HCEC 1CT (cell line): ENCODE measurements around the gene HYAL1.
"Not testable (repeated sequence)": the region's sequence is repeated elsewhere in the genome, so short reads cannot be mapped to it uniquely, and the experiment has no call there.

Experiments
- DNase-seq: peaks from one replicate; pipeline ENCODE4 v3.0.0-alpha.2; 2017

HYAL1 gene

DNA sequence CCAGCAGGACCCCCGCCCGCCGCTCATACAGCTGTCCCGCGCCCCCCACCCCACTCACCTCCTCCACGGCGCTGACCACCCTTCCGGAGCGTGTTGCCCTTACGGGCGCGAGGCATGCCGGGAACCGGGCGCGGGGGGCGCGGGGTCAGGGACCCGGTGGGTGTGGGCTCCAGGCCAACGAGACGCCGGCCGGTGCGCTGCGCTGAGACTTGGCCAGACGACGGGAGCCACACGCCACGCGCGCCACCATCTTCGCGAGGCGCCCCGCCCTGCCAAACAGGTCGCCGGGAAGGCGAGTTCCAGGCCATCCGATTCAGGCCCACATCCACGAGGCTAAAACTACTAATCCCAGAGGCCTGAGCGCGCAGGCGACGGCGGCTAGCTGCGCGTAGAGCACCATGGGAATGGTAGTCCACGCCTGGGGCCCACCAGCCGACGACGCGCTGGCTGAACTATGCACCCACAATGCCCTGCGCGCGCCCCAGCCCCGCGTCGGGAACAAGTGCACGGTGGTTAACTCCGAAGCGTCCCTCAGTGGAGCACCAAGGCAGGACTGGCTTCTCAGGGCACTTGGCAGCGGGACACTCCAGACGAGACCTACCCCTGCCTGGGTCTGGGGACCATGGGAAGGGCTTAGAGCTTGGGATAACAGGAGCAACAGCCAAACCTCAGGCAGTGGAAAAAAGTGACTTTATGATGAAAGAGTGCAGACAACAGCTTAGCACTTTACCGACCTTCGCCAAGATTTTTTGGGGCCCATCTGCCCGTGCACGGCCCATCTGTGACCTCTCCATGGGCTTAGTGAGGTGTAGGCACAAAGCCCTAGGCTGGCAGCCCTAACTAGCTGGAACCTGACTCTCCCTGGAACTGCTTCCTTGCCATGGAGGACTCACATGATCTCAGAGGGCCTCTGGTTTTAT lies 11.0 kb downstream of the HYAL1 start, which contains the start of gene IFRD2:
IFRD2 (minus strand) TSS at position 271 of the 920 bp plus-strand sequence; CDS start at position 116, 155 bp downstream.
- peak; percentile 99 for DNase-seq

DNA sequence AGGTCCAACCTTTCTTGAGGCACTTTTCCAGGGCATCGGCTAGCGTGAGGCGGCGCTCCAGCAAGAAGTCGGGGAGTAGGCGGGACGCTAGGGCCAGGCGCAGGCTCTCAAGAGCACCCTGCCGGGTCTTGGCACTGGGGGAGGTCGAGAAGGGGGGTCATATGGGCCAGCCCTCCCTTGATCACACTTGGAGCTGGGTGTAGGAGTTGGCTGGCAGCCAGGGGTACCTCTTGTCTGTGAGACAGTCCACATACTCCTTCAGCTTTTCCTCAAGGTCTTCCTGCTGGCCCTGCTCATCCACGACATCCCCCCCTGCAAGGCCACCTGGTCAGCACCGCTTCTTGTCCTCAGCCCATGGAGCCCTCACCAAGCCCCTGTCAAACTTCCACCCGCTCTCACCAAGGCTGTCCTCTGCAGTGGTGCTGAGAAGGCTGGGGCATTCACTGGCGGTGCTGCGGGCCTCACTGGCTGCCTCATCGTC lies 13.2 kb downstream of the HYAL1 start:
- no peak for DNase-seq

DNA sequence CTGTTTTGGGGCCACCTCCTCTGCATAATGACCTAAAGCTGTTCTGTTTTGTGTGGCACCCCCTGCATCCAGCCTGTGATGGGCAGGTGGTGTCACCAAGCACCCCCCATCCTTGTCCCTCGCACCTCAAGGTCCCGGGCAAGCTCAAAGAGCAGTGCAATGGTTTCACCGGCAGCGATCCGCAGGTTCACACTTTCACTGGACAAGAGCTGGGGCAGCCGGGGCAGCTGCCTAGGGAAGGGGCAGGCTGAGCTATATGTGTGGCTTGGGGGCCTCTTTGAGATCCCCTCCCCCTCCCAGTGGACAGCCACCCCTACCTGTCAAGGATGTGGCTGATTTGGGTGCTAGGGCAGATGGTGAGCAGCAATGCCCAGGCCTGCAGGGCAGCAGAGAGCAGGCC lies 14.2 kb downstream of the HYAL1 start:
- DNase-seq, result no peak

- no peak for DNase-seq
These were observed 14.9 kb downstream of the HYAL1 start for GRCh38 chr3:50288387-50289007.

DNA sequence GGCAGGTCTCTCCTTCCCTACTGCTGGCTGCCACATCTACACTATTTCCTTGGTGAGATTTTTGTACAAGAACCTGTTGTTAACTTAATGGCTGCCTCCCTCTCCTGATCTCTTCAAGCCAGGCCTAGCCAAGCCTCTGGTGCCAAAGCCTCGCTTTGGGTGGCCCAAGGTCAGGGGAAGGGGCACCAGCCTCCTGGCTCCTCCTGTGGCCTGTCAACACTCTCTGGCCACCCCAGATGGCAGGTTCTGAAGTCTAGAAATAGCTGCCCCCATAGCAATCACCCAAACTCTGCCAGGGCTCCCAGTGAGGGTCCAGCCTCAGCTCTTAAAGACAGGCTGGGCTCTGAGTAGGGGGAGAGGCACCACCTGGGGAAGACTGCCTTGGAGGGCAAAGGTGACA lies 16.1 kb downstream of the HYAL1 start:
- no peak for DNase-seq

DNA sequence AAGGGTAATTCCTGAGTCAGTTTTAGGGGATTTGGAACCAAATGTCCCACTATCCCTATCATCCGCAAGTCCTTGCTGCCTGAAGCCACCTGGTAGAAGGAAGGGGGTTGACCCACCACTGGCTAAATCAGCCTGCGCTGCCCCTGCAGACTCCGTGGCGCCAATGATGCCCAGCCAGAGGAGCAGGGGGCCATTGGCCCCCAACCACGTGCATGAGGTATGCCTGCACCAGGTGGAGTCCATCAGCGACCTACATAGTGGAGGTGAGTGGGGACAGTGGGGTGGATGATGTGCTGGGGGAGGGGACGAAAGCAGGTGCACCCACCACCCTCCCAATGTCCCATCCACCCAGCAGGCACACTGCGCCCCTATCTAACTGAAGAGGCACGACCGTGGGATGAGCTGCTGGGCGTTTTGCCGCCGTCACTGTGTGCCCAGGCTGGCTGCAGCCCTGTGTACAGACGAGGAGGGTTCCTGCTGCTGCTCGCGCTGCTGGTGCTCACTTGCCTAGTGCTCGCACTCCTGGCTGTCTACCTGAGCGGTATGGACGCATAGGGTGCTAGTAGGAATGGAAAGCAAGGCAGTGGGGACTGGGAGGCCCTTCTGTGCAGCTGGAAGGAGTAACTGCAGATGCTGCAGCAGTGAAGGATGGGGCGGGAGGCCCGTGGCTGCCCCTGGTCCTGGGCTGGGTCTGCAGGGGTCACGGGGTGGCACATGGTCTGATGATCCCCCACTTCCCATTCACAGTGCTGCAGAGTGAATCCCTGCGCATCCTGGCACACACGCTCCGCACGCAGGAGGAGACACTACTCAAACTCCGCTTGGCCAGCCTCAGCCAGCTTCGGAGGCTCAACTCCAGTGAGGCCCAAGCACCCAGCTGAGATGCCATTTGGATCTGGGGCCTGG lies 16.8 kb downstream of the HYAL1 start:
- DNase-seq, result no peak

DNA sequence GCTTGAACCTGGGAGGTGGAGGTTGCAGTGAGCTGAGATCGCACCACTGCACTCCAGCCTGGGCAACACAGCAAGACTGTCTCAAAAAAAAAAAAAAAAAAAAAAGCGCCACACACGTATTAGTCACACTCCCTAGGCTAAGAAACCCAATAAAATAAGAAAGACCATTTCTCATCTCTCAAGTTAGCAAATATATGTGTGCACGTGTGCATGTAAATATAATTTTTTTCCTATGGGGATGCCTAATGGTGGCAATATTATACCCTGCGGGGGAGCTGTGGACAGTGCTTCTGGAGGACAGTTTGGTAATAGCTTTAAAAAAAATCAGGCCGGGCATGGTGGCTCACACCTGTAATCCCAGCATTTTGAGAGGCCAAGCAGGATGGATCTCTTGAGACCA lies 19.3 kb downstream of the HYAL1 start:
- not testable (repeated sequence) for DNase-seq

GRCh38 chr3:50279255-50280016 lies 23.9 kb downstream of the HYAL1 start:
- no peak for DNase-seq

DNA sequence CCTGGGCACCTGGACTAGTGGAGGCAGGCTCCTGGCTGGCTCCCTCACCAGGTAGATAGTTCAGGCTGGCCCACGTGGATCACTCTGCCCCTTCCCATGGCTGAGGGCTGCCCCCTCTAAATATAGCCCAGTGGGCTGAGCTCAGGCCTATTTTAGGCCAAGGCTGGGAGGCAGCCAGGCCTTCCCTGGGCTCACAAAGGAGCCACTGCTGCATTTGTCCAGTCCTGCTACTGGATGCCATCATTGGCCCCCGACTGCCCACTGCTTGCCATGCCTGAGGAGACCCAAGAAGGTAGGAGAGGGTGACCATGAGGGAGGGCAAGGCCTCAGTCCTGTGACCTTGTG lies 24.5 kb downstream of the HYAL1 start, which contains the start of gene LSMEM2:
LSMEM2 (plus strand) TSS at position 208 of the 345 bp plus-strand sequence; CDS start at position 235, 27 bp downstream.
- DNase-seq, result no peak

GRCh38 chr3:50278123-50278879 lies 25.1 kb downstream of the HYAL1 start:
- DNase-seq, result no peak

DNA sequence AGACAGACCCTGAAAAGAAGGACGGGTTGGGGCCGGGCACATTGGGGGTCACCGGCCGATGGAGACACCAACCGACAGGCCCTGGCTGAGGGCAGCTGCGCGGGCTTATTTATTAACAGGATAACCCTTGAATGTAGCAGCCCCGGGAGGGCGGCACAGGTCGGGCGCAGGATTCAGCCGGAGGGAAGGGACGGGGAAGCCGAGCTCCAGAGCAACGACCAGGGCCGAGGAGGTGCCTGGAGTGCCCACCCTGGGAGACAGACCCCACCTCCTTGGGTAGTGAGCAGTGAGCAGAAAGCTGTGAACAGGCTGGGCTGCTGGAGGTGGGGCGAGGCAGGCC lies 26.6 kb downstream of the HYAL1 start:
- DNase-seq, result no peak

DNA sequence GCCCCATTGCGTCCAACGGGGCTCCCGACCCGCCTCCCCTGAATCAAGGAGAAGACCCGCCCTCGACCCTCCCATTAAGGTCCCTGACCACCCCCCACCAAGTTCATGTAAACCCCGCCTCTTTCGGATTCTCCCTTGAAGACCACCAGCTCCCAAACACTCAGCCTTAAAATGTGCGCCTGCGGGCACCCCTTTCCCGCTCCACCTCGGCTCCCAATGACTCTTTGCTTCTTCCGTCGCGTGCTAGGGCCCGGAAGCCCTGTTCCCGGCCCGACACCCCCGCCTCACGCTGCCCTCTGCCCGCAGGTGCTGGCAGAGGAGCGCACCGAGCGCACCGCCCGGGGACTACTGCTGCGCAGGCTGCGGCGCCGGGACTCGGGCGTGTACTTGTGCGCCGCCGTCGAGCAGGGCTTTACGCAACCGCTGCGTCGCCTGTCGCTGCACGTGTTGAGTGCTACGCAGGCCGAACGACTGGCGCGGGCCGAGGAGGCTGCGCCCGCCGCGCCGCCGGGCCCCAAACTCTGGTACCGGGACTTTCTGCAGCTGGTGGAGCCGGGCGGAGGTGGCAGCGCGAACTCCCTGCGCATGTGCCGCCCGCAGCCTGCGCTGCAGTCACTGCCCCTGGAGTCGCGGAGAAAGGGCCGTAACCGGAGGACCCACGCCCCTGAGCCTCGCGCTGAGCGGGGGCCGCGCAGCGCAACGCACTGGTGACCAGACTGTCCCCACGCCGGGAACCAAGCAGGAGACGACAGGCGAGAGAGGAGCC lies 27.2 kb downstream of the HYAL1 start:
- DNase-seq, result no peak

- no peak for DNase-seq
These were observed 28.0 kb downstream of the HYAL1 start for GRCh38 chr3:50275141-50275995.

- DNase-seq, result peak; percentile 46
These were observed 28.8 kb downstream of the HYAL1 start for GRCh38 chr3:50274371-50275104.

GRCh38 chr3:50273689-50274065 lies 29.7 kb downstream of the HYAL1 start:
- no peak for DNase-seq

DNA sequence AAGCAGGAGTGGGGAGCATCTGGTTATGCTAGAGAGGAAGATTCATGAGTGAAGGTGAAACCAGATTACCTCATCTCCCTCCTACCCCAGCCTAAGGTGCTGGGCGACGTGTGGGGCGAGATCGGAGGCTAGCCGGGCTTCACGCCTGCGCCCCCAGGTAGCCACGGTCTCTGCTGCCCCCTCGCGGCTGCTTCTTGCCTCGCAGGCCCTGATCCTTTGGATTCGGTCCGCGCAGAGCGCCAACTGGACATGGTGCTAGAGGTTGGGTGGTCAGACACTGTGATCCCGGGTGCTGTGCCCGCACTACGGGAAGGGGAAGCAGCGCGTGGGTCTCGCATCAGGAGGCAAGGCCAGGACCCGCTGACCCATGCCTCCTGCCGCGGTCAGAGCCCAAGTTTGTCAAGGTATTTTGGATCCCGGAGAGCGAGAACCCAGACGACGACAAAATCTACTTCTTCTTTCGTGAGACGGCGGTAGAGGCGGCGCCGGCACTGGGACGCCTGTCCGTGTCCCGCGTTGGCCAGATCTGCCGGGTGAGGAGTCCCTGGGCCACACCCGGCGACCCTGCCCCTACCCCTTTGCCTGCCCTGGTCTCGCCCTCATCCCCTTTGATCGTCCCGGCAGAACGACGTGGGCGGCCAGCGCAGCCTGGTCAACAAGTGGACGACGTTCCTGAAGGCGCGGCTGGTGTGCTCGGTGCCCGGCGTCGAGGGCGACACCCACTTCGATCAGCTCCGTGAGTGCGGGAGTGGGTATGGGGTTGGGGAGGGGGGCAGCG lies 30.3 kb downstream of the HYAL1 start:
- peak; percentile 47 for DNase-seq

DNA sequence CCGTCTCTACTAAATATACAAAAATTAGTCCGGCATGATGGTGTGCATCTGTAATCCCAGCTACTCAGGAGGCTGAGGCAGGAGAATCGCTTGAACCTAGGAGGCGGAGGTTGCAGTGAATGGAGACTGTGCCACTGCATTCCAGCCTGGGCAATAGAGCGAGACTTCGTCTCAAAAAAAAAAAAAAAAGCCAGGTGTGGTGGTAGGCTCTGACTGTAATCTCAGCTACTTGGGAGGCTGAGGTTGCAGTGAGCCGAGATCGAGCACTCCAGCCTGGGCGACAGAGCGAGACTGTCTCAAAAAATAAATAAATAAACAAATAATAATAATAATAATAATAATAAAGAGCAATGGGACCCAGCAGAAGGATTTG lies 30.9 kb downstream of the HYAL1 start:
- not testable (repeated sequence) for DNase-seq

- no peak for DNase-seq
These were observed 31.9 kb downstream of the HYAL1 start for GRCh38 chr3:50271314-50271936.
